ENCODE data around the gene KIAA0232.

GRCh38 chr4:6873792-6874461 is 91.4 kb downstream of the KIAA0232 start:
- no peak for TF ChIP-seq PTBP1 (IDR thresholded peaks at IDR 0.05; ENCODE audit: low read depth, low read length)
- TF ChIP-seq EZH2 (IDR thresholded peaks at IDR 0.05; ENCODE audit: borderline replicate concordance, low read depth, low read length) = no peak
- TF ChIP-seq MTA2 (IDR thresholded peaks at IDR 0.05; ENCODE audit: low read depth) = no peak
- TF ChIP-seq FOS (IDR thresholded peaks at IDR 0.05; ENCODE audit: extremely low read depth, insufficient read length) = no peak
- TF ChIP-seq ZNF134 (CRISPR knock-in tag; conservative IDR thresholded peaks at IDR 0.05) = no peak

Measured in K562 (cell line).